ENCODE data around the gene LCE3A. TPM values are rescaled to one million over a fixed set of nuclear protein-coding genes. Genes with fewer than 3 reads are reported as not detected.

LCE3A gene
- total and polyA plus RNA-seq, 2 of the 8 experiments (the other 6 are each of a cell fraction or from before 2014, with no cell fraction given), result not detected

DNA sequence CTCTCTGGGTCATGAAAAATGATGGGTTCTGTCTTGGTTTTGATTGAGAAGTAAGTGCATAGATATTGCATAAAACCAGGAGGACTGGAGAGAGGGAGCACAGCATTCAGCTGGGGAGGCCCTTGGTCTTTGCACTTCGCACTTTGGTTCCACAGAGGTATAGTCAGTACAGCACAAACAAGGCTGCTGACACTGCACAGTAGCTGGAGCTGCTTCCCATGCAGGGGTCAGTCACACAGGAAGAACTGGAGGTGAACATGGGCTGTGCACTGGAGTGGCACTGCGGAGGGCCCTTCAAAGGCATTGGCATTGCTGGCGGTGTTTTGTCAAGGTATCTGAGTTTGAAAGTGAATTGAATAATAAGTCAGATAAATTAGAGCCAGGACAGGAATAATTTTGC is 35.7 kb upstream of the LCE3A start (continued):
- TF ChIP-seq, protein P1, sequence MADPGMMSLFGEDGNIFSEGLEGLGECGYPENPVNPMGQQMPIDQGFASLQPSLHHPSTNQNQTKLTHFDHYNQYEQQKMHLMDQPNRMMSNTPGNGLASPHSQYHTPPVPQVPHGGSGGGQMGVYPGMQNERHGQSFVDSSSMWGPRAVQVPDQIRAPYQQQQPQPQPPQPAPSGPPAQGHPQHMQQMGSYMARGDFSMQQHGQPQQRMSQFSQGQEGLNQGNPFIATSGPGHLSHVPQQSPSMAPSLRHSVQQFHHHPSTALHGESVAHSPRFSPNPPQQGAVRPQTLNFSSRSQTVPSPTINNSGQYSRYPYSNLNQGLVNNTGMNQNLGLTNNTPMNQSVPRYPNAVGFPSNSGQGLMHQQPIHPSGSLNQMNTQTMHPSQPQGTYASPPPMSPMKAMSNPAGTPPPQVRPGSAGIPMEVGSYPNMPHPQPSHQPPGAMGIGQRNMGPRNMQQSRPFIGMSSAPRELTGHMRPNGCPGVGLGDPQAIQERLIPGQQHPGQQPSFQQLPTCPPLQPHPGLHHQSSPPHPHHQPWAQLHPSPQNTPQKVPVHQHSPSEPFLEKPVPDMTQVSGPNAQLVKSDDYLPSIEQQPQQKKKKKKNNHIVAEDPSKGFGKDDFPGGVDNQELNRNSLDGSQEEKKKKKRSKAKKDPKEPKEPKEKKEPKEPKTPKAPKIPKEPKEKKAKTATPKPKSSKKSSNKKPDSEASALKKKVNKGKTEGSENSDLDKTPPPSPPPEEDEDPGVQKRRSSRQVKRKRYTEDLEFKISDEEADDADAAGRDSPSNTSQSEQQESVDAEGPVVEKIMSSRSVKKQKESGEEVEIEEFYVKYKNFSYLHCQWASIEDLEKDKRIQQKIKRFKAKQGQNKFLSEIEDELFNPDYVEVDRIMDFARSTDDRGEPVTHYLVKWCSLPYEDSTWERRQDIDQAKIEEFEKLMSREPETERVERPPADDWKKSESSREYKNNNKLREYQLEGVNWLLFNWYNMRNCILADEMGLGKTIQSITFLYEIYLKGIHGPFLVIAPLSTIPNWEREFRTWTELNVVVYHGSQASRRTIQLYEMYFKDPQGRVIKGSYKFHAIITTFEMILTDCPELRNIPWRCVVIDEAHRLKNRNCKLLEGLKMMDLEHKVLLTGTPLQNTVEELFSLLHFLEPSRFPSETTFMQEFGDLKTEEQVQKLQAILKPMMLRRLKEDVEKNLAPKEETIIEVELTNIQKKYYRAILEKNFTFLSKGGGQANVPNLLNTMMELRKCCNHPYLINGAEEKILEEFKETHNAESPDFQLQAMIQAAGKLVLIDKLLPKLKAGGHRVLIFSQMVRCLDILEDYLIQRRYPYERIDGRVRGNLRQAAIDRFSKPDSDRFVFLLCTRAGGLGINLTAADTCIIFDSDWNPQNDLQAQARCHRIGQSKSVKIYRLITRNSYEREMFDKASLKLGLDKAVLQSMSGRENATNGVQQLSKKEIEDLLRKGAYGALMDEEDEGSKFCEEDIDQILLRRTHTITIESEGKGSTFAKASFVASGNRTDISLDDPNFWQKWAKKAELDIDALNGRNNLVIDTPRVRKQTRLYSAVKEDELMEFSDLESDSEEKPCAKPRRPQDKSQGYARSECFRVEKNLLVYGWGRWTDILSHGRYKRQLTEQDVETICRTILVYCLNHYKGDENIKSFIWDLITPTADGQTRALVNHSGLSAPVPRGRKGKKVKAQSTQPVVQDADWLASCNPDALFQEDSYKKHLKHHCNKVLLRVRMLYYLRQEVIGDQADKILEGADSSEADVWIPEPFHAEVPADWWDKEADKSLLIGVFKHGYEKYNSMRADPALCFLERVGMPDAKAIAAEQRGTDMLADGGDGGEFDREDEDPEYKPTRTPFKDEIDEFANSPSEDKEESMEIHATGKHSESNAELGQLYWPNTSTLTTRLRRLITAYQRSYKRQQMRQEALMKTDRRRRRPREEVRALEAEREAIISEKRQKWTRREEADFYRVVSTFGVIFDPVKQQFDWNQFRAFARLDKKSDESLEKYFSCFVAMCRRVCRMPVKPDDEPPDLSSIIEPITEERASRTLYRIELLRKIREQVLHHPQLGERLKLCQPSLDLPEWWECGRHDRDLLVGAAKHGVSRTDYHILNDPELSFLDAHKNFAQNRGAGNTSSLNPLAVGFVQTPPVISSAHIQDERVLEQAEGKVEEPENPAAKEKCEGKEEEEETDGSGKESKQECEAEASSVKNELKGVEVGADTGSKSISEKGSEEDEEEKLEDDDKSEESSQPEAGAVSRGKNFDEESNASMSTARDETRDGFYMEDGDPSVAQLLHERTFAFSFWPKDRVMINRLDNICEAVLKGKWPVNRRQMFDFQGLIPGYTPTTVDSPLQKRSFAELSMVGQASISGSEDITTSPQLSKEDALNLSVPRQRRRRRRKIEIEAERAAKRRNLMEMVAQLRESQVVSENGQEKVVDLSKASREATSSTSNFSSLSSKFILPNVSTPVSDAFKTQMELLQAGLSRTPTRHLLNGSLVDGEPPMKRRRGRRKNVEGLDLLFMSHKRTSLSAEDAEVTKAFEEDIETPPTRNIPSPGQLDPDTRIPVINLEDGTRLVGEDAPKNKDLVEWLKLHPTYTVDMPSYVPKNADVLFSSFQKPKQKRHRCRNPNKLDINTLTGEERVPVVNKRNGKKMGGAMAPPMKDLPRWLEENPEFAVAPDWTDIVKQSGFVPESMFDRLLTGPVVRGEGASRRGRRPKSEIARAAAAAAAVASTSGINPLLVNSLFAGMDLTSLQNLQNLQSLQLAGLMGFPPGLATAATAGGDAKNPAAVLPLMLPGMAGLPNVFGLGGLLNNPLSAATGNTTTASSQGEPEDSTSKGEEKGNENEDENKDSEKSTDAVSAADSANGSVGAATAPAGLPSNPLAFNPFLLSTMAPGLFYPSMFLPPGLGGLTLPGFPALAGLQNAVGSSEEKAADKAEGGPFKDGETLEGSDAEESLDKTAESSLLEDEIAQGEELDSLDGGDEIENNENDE (IDR thresholded peaks at IDR 0.05; ENCODE audit: insufficient replicate concordance, low read length), result no peak
- no peak for TF ChIP-seq EP300 (IDR thresholded peaks at IDR 0.05; ENCODE audit: borderline replicate concordance in 1 of 2, low read depth in 2 of 2, low read length in 2 of 2)
- no peak for TF ChIP-seq KDM4A (IDR thresholded peaks at IDR 0.05; ENCODE audit: low read depth, low read length, severe bottlenecking)
- TF ChIP-seq RBBP5 (IDR thresholded peaks at IDR 0.05; ENCODE audit: borderline replicate concordance, low read depth, low read length), result no peak
- TF ChIP-seq KDM1A (IDR thresholded peaks at IDR 0.05; ENCODE audit: borderline replicate concordance, low read length), result no peak
- no peak for TF ChIP-seq CHD2 (IDR thresholded peaks at IDR 0.05; ENCODE audit: low read length)
- no peak for TF ChIP-seq TEAD4 (IDR thresholded peaks at IDR 0.05; ENCODE audit: low read depth, low read length)
- no peak for TF ChIP-seq JUND (IDR thresholded peaks at IDR 0.05; ENCODE audit: low read length)
- TF ChIP-seq POLR2AphosphoS5 (IDR thresholded peaks at IDR 0.05; ENCODE audit: low read depth, low read length), result no peak
- TF ChIP-seq RAD21 (IDR thresholded peaks at IDR 0.05 in 1 of 2, conservative IDR thresholded peaks at IDR 0.05 in 1 of 2; ENCODE audit: low read depth in 2 of 2, low read length in 2 of 2), result no peak
- TF ChIP-seq SP1 (IDR thresholded peaks at IDR 0.05; ENCODE audit: low read depth, low read length), result no peak
- TF ChIP-seq TBP (IDR thresholded peaks at IDR 0.05; ENCODE audit: low read depth, low read length), result no peak

Measured in H1 (cell line).